Measurements from ENCODE around the gene SLC35E2B.
"Not testable (repeated sequence)": the region's sequence is repeated elsewhere in the genome, so short reads cannot be mapped to it uniquely, and the experiment has no call there.

GRCh38 chr1:1705623-1706022 is 13.0 kb upstream of the SLC35E2B start:
- TF ChIP-seq POLR2AphosphoS5 (IDR thresholded peaks at IDR 0.05; ENCODE audit: low read depth); GABPA (IDR thresholded peaks at IDR 0.05; ENCODE audit: low read depth); CTCF (IDR thresholded peaks at IDR 0.05; ENCODE audit: insufficient read depth, low read length): not testable (repeated sequence)

Measured in HL-60 (cell line).